Right lobe of liver (tissue), 6 donors: ENCODE results near the gene SLC1A3. TPM values are rescaled to one million over a fixed set of nuclear protein-coding genes. Genes with fewer than 3 reads are reported as not detected.

Source experiments
- ATAC-seq, 4 donors: fragments of 200-7000 bp; cut with Tn5 transposase; one replicate each; pipeline ENCODE4 v1.9.1; 2020; ENCODE audit warnings: mild to moderate bottlenecking in 4 of 4, moderate library complexity in 4 of 4
- DNase-seq, 3 donors: peaks; one replicate each; pipeline ENCODE4 v3.0.0-alpha.2; 2020
- H3K27ac ChIP-seq, 3 donors: fragments of 200-600 bp; one replicate each; pipeline ENCODE4 v1.8.0; 2022
- H3K27me3 ChIP-seq, 2 donors: fragments of 200-600 bp; one replicate each; pipeline ENCODE4 v1.8.0; 2022
- H3K36me3 ChIP-seq, 4 donors: fragments of 200-600 bp; sonication (generic) in 1 of 4; one replicate each; pipeline versions ENCODE4 v1.5.1 to v1.8.0; 2017 to 2022; ENCODE audit warnings: control low read depth in 1 of 4
- H3K4me1 ChIP-seq, 4 donors: fragments of 200-600 bp; sonication (generic) in 1 of 4; one replicate each; pipeline versions ENCODE4 v1.5.1 to v1.8.0; 2017 to 2022; ENCODE audit warnings: control low read depth in 1 of 4
- H3K4me3 ChIP-seq, 3 donors: fragments of 200-600 bp; one replicate each; pipeline ENCODE4 v1.8.0; 2022
- H3K9me3 ChIP-seq, 4 donors: fragments of 200-600 bp; sonication (generic) in 1 of 4; one replicate each; pipeline versions ENCODE4 v1.5.1 to v1.8.0; 2017 to 2022; ENCODE audit warnings: control low read depth in 1 of 4
- POLR2A ChIP-seq: fragments of 450-650 bp; IDR thresholded peaks from one replicate; pipeline ENCODE4 v1.6.1; 2017; ENCODE audit warnings: antibody characterized with exemption, mild to moderate bottlenecking
- WGBS: methylation state at CpG from one replicate; pipeline ENCODE4 v1.1.6; 2018; ENCODE audit warnings: low coverage, low lambda C conversion rate; ENCODE audit not compliant: insufficient coverage; ENCODE audit errors: missing lambda C conversion rate; 5-methylcytosine and 5-hydroxymethylcytosine counted together
- intact Hi-C, 2 donors: fragments of 100-400 bp; cut with DNase I; formaldehyde crosslinking; loops; one replicate each; pipeline versions ENCODE4 v1.11.2 to v1.14.1; 2022
- total RNA-seq, 6 experiments: library from RNA; depleted of rRNA in 2 of 6; stranded (reverse); fragments of >200 nt in 2 of 6; fragmentation: NEBNext Ultra II Directional in 3 of 6; extraction: Animal tissue kit (Norgen Biotek cat#: 25700) in 3 of 6; gene quantifications; one replicate each; pipeline versions ENCODE4 v1.1.0 to v1.2.4, GENCODE V29; 2016 to 2023
- TF ChIP-seq, protein P1 (sequence below), 4 donors: fragments of 200-600 bp in 3 of 4; fragments of 450-650 bp in 1 of 4; IDR thresholded peaks; one replicate each; pipeline versions ENCODE4 v1.5.1 to v1.8.0; 2016 to 2022; ENCODE audit warnings: antibody characterized with exemption in 4 of 4, mild to moderate bottlenecking in 2 of 4
- donor health status: DM: no; HTN: yes; CAD: no.
- donor health status: DM: no; HTN: no; CAD: no.
- donor health status: DM: no; HTN: no; CAD: no.
- donor health status: DM: no; HTN: yes; CAD: no.
- donor health status: DM: no; HTN: yes; CAD: no.

SLC1A3 gene
- total RNA-seq, 6 experiments from 2014 or later = 4.7 to 15.1 (median 6.1) TPM

DNA sequence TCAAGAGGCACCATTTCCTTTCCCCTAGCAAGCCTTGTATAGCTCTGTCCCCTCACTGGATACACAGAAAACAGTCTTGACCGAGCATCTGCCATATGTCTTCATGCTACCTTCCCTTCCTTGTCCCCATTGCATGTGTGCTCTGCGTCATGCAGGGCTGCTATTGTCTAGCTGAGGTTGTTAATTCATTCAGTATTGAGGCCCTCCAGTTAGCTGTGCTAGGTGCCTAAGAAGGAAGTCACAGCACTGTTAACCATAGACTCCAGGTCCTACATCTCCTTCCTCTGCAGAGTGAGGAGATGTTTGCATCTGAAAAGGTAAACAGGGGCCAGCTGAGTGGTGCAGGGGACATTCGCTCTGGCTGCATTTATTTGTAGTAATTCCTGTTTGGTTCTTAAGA, 48.2 kb downstream of the SLC1A3 start:
- H3K27me3 ChIP-seq = no peaks in the 10 kb centered on the region
- intact Hi-C loops = no loop called here
- H3K4me1 ChIP-seq = peaks cover 0 to 4% (median 0%) of the 10 kb centered on the region in 4 donors
- DNase-seq (no peak), ATAC-seq (no peak)
- H3K9me3 ChIP-seq = no peaks in the 10 kb centered on the region
- H3K27ac ChIP-seq = no peak overlapping the region
- WGBS = 63% methylated on average over 2 of the region's 3 CpGs
- H3K4me3 ChIP-seq = no peak overlapping the region
- no peaks in the 10 kb centered on the region for H3K36me3 ChIP-seq
- TF ChIP-seq POLR2A = no peak
- TF ChIP-seq, protein P1, sequence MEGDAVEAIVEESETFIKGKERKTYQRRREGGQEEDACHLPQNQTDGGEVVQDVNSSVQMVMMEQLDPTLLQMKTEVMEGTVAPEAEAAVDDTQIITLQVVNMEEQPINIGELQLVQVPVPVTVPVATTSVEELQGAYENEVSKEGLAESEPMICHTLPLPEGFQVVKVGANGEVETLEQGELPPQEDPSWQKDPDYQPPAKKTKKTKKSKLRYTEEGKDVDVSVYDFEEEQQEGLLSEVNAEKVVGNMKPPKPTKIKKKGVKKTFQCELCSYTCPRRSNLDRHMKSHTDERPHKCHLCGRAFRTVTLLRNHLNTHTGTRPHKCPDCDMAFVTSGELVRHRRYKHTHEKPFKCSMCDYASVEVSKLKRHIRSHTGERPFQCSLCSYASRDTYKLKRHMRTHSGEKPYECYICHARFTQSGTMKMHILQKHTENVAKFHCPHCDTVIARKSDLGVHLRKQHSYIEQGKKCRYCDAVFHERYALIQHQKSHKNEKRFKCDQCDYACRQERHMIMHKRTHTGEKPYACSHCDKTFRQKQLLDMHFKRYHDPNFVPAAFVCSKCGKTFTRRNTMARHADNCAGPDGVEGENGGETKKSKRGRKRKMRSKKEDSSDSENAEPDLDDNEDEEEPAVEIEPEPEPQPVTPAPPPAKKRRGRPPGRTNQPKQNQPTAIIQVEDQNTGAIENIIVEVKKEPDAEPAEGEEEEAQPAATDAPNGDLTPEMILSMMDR (IDR thresholded peaks at IDR 0.05) = no peak

GRCh38 chr5:36655161-36655560, 48.8 kb downstream of the SLC1A3 start:
- Histone ChIP-seq H3K9me3 (no peaks in the 10 kb centered on the region), H3K36me3 (no peaks in the 10 kb centered on the region), H3K4me1 (peaks cover 0 to 4% (median 0%) of the 10 kb centered on the region in 4 donors), H3K4me3 (no peak overlapping the region), H3K27me3 (no peaks in the 10 kb centered on the region), H3K27ac (no peak overlapping the region)
- ATAC-seq = peak; percentile 22 to 52 (median 42)
- no peak for DNase-seq
- 47% methylated on average over 4 of the region's 4 CpGs for WGBS
- intact Hi-C loops = no loop called here
- TF ChIP-seq, protein P1 (IDR thresholded peaks at IDR 0.05) = no peak
- peak; percentile 22 for TF ChIP-seq POLR2A

GRCh38 chr5:36656556-36656955, 50.1 kb downstream of the SLC1A3 start:
- intact Hi-C loops = no loop called here
- H3K4me1 ChIP-seq = peaks cover 0 to 4% (median 0%) of the 10 kb centered on the region in 4 donors
- ATAC-seq (no peak), DNase-seq (no peak)
- no peaks in the 10 kb centered on the region for H3K9me3 ChIP-seq
- H3K4me3 ChIP-seq = no peak overlapping the region
- TF ChIP-seq, protein P1 (IDR thresholded peaks at IDR 0.05) = no peak
- H3K36me3 ChIP-seq = no peaks in the 10 kb centered on the region
- 83% methylated on average over 1 of the region's 1 CpG for WGBS
- no peak overlapping the region for H3K27ac ChIP-seq
- H3K27me3 ChIP-seq = no peaks in the 10 kb centered on the region

- peak; percentile 51 for TF ChIP-seq POLR2A
- TF ChIP-seq, protein P1 (IDR thresholded peaks at IDR 0.05) = no peak
- Histone ChIP-seq H3K4me3 (no peak overlapping the region), H3K36me3 (no peaks in the 10 kb centered on the region), H3K9me3 (no peaks in the 10 kb centered on the region), H3K27ac (no peak overlapping the region), H3K27me3 (no peaks in the 10 kb centered on the region), H3K4me1 (peaks cover 0 to 4% (median 0%) of the 10 kb centered on the region in 4 donors)
- WGBS = 24% methylated on average over 5 of the region's 5 CpGs
- intact Hi-C loops = no loop called here
- peak; percentile 85 to 94 (median 88) for ATAC-seq
- DNase-seq = peak in 1 of 3 donors; percentile 72
Observed at GRCh38 chr5:36657563-36657995, 51.2 kb downstream of the SLC1A3 start.
